Body of pancreas (tissue), 4 donors: ENCODE results near the gene ZBTB16. TPM values are rescaled to one million over a fixed set of nuclear protein-coding genes. Genes with fewer than 3 reads are reported as not detected.
A peak's percentile ranks its signal among the peaks of the same experiment; 100 is the strongest.

Experiments used
- ATAC-seq: fragments of 150-250 bp; one replicate; pipeline ENCODE4 v1.9.1; 2016
- DNase-seq, 4 donors: peaks; one replicate each; pipeline ENCODE4 v3.0.0-alpha.2; 2019
- H3K27ac ChIP-seq, 4 donors: fragments of 200-600 bp; sonication (generic); 1 replicate in 3 of 4; 2 replicates in 1 of 4; pipeline versions ENCODE4 v1.5.1 to v1.6.1; 2016 to 2019; ENCODE audit warnings: mild to moderate bottlenecking in 1 of 4, mixed read lengths in 1 of 4, moderate library complexity in 1 of 4
- H3K27me3 ChIP-seq, 2 donors: fragments of 200-600 bp; sonication (generic); one replicate each; pipeline ENCODE4 v1.6.0; 2016; ENCODE audit warnings: mild to moderate bottlenecking in 1 of 2
- H3K36me3 ChIP-seq, 2 donors: fragments of 200-600 bp; sonication (generic); replicated peaks in 1 of 2; 2 replicates each; pipeline ENCODE4 v1.5.1; 2016; ENCODE audit warnings: low read depth in 2 of 2; ENCODE audit not compliant: insufficient read depth in 1 of 2
- H3K4me1 ChIP-seq: fragments of 200-600 bp; sonication (generic); one replicate; pipeline ENCODE4 v1.6.0; 2016
- H3K4me3 ChIP-seq, 2 donors: fragments of 200-600 bp; sonication (generic); 1 replicate in 1 of 2; 2 replicates in 1 of 2; pipeline ENCODE4 v1.5.1; 2016 to 2019
- H3K9me3 ChIP-seq, 3 donors: fragments of 200-600 bp; sonication (generic); 1 replicate in 2 of 3; 2 replicates in 1 of 3; pipeline ENCODE4 v1.5.1; 2016
- POLR2A ChIP-seq, 3 donors: fragments of 450-650 bp; IDR thresholded peaks; one replicate each; pipeline ENCODE4 v1.6.1; 2016; ENCODE audit warnings: antibody characterized with exemption in 3 of 3, mild to moderate bottlenecking in 2 of 3
- WGBS, 2 donors: methylation state at CpG; one replicate each; pipeline ENCODE4 v1.1.5; 2017; 5-methylcytosine and 5-hydroxymethylcytosine counted together
- intact Hi-C: fragments of 100-400 bp; cut with DNase I; formaldehyde crosslinking; loops from one replicate; pipeline ENCODE4 v1.15.1; 2023
- total RNA-seq, 2 donors: library from RNA; depleted of rRNA; stranded (reverse); fragments of >200 nt; gene quantifications; one replicate each; pipeline ENCODE4 v1.1.0, GENCODE V29; 2016
- TF ChIP-seq, protein P1 (sequence below), 7 experiments: fragments of 450-650 bp in 4 of 7; fragments of 200-600 bp in 3 of 7; sonication (generic) in 3 of 7; IDR thresholded peaks; one replicate each; pipeline ENCODE4 v1.5.1; 2016 to 2019; ENCODE audit warnings: antibody characterized with exemption in 7 of 7

The ZBTB16 gene
- total RNA-seq, 2 donors from 2014 or later = 96.5 to 150 TPM

DNA sequence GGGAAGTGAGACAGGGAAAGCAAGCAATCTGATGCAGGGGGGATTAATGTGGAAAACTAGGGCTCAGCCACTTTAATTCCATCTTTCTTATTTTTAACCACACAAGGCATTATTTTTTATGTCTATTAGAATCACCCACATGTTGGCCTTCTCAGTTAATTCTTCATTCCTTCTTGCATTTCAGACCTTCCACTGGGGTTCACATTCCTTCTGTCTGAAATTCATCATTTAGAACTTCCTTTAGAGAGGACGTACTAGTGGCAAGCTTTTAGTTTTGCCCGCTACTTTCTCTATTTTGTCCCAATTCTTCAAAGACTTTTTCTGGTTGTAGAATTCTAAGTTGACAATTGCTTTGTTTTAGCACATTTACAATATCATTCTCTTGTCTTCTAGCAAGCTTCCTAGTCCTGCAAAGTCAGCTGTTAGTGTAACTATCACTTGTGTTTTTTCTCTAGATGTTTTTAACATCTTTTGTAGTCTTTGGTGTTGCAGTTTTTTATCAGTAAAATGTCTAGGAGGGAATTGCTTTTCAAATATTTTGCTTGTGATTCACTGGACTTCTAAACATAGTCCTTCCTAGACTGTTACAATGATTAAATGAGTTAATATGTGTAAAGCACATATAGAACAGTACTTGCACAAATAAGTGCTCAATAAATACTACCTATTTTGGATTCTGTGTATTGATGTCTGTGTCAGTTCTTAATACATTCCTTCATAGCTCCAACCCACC, 231.2 kb downstream of the ZBTB16 start:
- H3K9me3 ChIP-seq = no peaks in the 10 kb centered on the region
- H3K4me3 ChIP-seq = no peak overlapping the region
- intact Hi-C loops = no loop called here
- no peaks in the 10 kb centered on the region for H3K36me3 ChIP-seq
- H3K4me1 ChIP-seq = peaks cover 13% of the 10 kb centered on the region
- DNase-seq (no peak), ATAC-seq (no peak)
- no peak overlapping the region for H3K27ac ChIP-seq
- H3K27me3 ChIP-seq = no peaks in the 10 kb centered on the region
- WGBS, 2 donors = 84 to 100% methylated on average over 2 of the region's 2 CpGs
- no peak for TF ChIP-seq POLR2A (IDR thresholded peaks at IDR 0.05)
- TF ChIP-seq, protein P1, sequence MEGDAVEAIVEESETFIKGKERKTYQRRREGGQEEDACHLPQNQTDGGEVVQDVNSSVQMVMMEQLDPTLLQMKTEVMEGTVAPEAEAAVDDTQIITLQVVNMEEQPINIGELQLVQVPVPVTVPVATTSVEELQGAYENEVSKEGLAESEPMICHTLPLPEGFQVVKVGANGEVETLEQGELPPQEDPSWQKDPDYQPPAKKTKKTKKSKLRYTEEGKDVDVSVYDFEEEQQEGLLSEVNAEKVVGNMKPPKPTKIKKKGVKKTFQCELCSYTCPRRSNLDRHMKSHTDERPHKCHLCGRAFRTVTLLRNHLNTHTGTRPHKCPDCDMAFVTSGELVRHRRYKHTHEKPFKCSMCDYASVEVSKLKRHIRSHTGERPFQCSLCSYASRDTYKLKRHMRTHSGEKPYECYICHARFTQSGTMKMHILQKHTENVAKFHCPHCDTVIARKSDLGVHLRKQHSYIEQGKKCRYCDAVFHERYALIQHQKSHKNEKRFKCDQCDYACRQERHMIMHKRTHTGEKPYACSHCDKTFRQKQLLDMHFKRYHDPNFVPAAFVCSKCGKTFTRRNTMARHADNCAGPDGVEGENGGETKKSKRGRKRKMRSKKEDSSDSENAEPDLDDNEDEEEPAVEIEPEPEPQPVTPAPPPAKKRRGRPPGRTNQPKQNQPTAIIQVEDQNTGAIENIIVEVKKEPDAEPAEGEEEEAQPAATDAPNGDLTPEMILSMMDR (IDR thresholded peaks at IDR 0.05) = no peak

- peak overlapping the region in 1 of 4 donors; percentile 41 for H3K27ac ChIP-seq
- H3K4me1 ChIP-seq = peaks cover 13% of the 10 kb centered on the region
- ATAC-seq (no peak), DNase-seq (no peak)
- no peaks in the 10 kb centered on the region for H3K9me3 ChIP-seq
- H3K27me3 ChIP-seq = no peaks in the 10 kb centered on the region
- intact Hi-C loops = no loop called here
- no peak overlapping the region for H3K4me3 ChIP-seq
- 59 to 79% methylated on average over 5 of the region's 5 CpGs for WGBS, 2 donors
- TF ChIP-seq, protein P1 (IDR thresholded peaks at IDR 0.05) = no peak
- TF ChIP-seq POLR2A (IDR thresholded peaks at IDR 0.05) = no peak
- H3K36me3 ChIP-seq = no peaks in the 10 kb centered on the region
Measured at GRCh38 chr11:114291381-114291780, 231.9 kb downstream of the ZBTB16 start.

GRCh38 chr11:114291842-114292680, 232.6 kb downstream of the ZBTB16 start:
- DNase-seq (no peak), ATAC-seq (no peak)
- intact Hi-C loops = no loop called here
- H3K27ac ChIP-seq = peak overlapping the region in 1 of 4 donors; percentile 41
- no peaks in the 10 kb centered on the region for H3K27me3 ChIP-seq
- H3K36me3 ChIP-seq = no peaks in the 10 kb centered on the region
- 15 to 17% methylated on average over 4 of the region's 4 CpGs for WGBS, 2 donors
- no peak for TF ChIP-seq POLR2A (IDR thresholded peaks at IDR 0.05)
- TF ChIP-seq, protein P1 (IDR thresholded peaks at IDR 0.05) = no peak
- H3K9me3 ChIP-seq = no peaks in the 10 kb centered on the region
- no peak overlapping the region for H3K4me3 ChIP-seq
- H3K4me1 ChIP-seq = peaks cover 13% of the 10 kb centered on the region

GRCh38 chr11:114293201-114293711, 233.7 kb downstream of the ZBTB16 start:
- intact Hi-C loops = no loop called here

More at GRCh38 chr11:114293201-114293711, 233.7 kb downstream of the ZBTB16 start:
- DNase-seq = no peak
- Histone ChIP-seq H3K4me3 (no peak overlapping the region), H3K36me3 (no peaks in the 10 kb centered on the region), H3K9me3 (no peaks in the 10 kb centered on the region), H3K27ac (peak overlapping the region in 1 of 4 donors; percentile 8), H3K4me1 (peaks cover 13% of the 10 kb centered on the region), H3K27me3 (no peaks in the 10 kb centered on the region)
- ATAC-seq = no peak
- TF ChIP-seq, protein P1 (IDR thresholded peaks at IDR 0.05) = no peak
- TF ChIP-seq POLR2A (IDR thresholded peaks at IDR 0.05) = no peak
- 43 to 47% methylated on average over 1 of the region's 1 CpG for WGBS, 2 donors
